Fibroblast of mammary gland (primary cell): ENCODE results near the gene SCO1.

Experiments used
- DNase-seq: peaks from one replicate; pipeline ENCODE4 v3.0.0-alpha.2; 2010; ENCODE audit warnings: low read depth
- H3K4me3 ChIP-seq: 2 replicates; pipeline ENCODE4 v1.5.1; 2011; ENCODE audit warnings: low read depth, mild to moderate bottlenecking, low read length, moderate library complexity; ENCODE audit not compliant: control insufficient read depth
- TF ChIP-seq, protein P1 (sequence below): conservative IDR thresholded peaks from 2 replicates; pipeline ENCODE4 v1.5.1; 2011; ENCODE audit warnings: low read depth, low read length, inconsistent platforms; ENCODE audit not compliant: control insufficient read depth, insufficient read depth

SCO1 gene

DNA sequence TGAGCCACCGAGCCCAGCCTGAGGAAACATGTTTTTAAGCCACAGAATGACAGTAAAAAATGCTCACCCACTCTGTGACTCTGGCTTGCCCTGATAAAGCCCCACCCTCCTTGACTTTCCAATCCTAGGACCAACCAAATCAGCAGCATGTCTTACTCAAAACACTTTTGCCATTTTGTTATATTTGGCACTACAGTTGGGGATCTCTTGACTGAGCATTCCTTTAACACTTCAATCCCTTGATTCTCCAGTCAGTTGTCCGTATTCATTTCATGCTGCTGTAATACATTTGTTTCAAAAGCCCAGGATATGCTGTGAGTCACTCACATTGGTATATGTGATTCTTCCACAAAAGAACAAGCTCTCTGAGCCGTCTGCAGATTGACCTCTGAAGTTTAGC is 48.4 kb downstream of the SCO1 start:
- DNase-seq = peak; percentile 31
- TF ChIP-seq, protein P1, sequence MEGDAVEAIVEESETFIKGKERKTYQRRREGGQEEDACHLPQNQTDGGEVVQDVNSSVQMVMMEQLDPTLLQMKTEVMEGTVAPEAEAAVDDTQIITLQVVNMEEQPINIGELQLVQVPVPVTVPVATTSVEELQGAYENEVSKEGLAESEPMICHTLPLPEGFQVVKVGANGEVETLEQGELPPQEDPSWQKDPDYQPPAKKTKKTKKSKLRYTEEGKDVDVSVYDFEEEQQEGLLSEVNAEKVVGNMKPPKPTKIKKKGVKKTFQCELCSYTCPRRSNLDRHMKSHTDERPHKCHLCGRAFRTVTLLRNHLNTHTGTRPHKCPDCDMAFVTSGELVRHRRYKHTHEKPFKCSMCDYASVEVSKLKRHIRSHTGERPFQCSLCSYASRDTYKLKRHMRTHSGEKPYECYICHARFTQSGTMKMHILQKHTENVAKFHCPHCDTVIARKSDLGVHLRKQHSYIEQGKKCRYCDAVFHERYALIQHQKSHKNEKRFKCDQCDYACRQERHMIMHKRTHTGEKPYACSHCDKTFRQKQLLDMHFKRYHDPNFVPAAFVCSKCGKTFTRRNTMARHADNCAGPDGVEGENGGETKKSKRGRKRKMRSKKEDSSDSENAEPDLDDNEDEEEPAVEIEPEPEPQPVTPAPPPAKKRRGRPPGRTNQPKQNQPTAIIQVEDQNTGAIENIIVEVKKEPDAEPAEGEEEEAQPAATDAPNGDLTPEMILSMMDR = no peak
- H3K4me3 ChIP-seq = no peak overlapping the region

DNA sequence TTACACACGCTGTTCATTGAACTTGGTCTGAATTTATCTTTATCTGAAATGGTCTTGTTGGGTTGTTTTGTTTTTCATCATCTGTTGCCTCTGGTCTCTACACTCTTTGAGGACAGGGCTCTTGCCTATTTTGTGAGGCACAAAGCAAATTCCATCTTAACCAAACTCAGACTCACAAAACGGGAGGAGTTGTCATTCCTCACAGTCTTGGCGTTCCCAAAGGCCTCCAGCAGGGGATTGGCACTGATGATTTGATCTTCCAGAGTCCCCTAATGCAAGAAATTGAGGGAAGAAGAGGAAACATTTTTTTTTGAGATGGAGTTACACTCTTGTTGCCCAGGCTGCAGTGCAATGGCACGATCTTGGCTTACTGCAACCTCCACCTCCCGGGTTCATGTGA is 49.0 kb downstream of the SCO1 start:
- TF ChIP-seq, protein P1 = no peak
- DNase-seq = no peak
- no peak overlapping the region for H3K4me3 ChIP-seq

DNA sequence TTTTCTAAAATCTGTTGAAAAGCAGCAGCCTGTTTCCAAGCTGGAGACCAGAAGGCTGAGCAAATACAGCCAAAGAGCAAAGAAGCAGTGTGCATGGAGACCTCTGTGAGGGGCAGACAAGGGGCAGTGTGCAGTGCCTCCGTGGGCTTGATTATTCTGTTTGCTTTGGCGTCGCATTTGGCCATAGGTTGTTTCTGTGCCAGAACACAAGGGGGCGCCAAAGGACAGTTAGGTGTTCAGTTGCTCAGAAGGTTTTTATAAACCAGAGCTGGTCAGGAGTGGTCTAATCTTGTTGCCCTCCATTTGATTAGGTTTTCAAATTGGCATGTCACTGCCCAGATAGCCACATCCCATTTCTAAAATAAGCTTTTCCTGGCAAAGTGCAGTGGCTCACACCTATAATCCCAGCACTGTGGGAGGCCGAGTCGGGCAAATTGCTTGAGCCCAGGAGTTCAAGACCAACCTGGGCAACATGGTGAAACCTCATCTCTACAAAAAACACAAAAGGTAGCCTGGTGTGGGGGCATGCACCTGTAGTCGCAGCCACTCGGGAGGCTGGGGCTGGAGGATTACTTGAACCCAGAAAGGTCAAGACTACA is 50.8 kb downstream of the SCO1 start:
- no peak overlapping the region for H3K4me3 ChIP-seq
- TF ChIP-seq, protein P1 = peak; percentile 92
- peak; percentile 71 for DNase-seq

DNA sequence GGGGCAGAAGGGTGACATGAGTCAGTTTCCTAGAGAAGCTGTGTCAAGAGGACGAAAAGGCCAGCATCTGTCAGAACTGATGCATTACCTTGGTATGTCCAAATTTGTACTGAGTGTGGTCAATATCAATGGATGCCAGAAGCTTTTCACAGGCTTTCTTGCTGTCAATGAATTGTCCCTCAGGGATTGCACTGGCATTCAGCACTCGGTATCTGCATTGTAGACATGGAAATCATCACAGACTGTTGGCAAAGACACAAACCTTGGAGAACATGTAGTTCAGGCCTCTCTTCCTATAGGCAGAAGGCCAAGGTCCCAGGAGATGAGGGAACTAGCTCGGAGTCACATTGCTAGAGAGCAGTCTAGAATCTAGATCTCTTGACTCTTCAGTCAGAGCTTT is 56.9 kb downstream of the SCO1 start:
- TF ChIP-seq, protein P1 = no peak
- no peak overlapping the region for H3K4me3 ChIP-seq
- peak; percentile 91 for DNase-seq

DNA sequence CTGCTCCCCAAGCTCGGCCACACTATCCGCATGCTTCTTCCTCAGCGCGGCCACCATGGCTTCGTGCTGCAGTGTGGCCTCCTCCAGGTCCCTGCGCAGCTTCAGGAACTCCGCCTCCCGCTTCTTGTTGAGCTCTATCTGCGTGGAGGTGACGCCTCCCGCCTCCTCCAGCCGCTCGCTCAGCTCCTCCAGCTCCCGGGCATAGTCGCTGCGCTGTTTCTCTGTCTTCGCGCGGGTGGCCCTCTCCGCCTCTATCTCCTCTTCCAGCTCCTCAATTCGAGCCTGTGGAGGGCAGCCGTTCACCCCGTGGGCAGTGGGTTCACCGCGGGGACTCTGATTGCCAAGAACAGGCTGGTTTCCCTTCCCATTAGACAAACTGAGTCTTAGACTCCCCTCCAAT is 59.2 kb downstream of the SCO1 start:
- TF ChIP-seq, protein P1 = no peak
- H3K4me3 ChIP-seq = no peak overlapping the region
- no peak for DNase-seq

DNA sequence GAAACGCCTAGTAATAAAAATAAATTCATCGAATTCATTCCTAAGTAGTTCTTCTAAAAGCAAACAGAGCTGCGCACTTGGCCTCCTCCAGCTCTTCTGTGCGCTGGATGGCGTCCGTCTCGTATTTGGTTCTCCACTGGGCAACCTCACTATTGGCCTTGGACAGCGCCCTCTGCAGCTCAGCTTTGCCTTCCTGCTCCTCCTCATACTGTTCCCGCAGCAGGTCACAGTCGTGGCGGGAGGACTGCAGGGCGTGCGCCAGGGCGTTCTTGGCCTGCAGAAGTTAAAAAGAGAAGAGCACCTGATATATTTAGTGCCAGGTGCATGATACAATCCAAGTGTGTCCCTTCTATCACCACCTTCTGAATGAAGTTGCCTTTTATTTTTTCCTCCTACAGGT is 62.0 kb downstream of the SCO1 start:
- no peak for DNase-seq
- no peak overlapping the region for H3K4me3 ChIP-seq
- TF ChIP-seq, protein P1 = no peak
